SK-N-SH treated with all-trans-retinoic acid at 6 μM for 48 hours (cell line): ENCODE measurements around the gene HIVEP2.

Source experiments
- ARNTL ChIP-seq: fragments of 450-650 bp; formaldehyde crosslinking; IDR thresholded peaks from 2 replicates; pipeline ENCODE4 v1.5.0; 2020; ENCODE audit warnings: low read depth, mild to moderate bottlenecking, moderate library complexity, borderline replicate concordance
- BACH2 ChIP-seq: fragments of 250-450 bp; sonication (Bioruptor Pico); IDR thresholded peaks from 2 replicates; pipeline ENCODE4 v1.9.0; 2021; ENCODE audit warnings: mild to moderate bottlenecking, borderline replicate concordance
- GLIS3 ChIP-seq: fragments of 250-450 bp; sonication (Bioruptor Pico); IDR thresholded peaks from 2 replicates; pipeline ENCODE4 v1.5.0; 2020; ENCODE audit warnings: mild to moderate bottlenecking, moderate library complexity
- ISL1 ChIP-seq: fragments of 250-450 bp; sonication (Bioruptor Pico); IDR thresholded peaks from 2 replicates; pipeline ENCODE4 v2.1.2; 2022; ENCODE audit warnings: mild to moderate bottlenecking, moderate library complexity
- OSR1 ChIP-seq: fragments of 250-450 bp; sonication (Bioruptor Pico); IDR thresholded peaks from 2 replicates; pipeline ENCODE4 v1.8.0; 2022; ENCODE audit warnings: moderate library complexity, mild to moderate bottlenecking, inconsistent platforms
- TOX ChIP-seq: fragments of 250-450 bp; sonication (Bioruptor Pico); IDR thresholded peaks from 2 replicates; pipeline ENCODE4 v1.8.0; 2021; ENCODE audit warnings: mild to moderate bottlenecking, moderate library complexity, borderline replicate concordance
- ZC3H10 ChIP-seq: fragments of 250-450 bp; sonication (Bioruptor Pico); IDR thresholded peaks from 2 replicates; pipeline ENCODE4 v1.5.1; 2021; ENCODE audit warnings: mild to moderate bottlenecking, moderate library complexity
- ZFP3 ChIP-seq: fragments of 250-450 bp; sonication (Bioruptor Pico); IDR thresholded peaks from 2 replicates; pipeline ENCODE4 v1.5.0; 2020; ENCODE audit warnings: mild to moderate bottlenecking, moderate library complexity
- ZNF565 ChIP-seq: fragments of 450-650 bp; formaldehyde crosslinking; conservative IDR thresholded peaks from 2 replicates; pipeline ENCODE4 v1.5.0; 2020; ENCODE audit warnings: low read depth, mild to moderate bottlenecking, moderate library complexity
- ZNF70 ChIP-seq: fragments of 450-650 bp; formaldehyde crosslinking; IDR thresholded peaks from 2 replicates; pipeline ENCODE4 v1.5.0; 2020; ENCODE audit warnings: mild to moderate bottlenecking, moderate library complexity
- TF ChIP-seq, protein P1 (sequence below): fragments of 250-450 bp; sonication (Bioruptor Pico); IDR thresholded peaks from 2 replicates; pipeline ENCODE4 v1.5.1; 2020; ENCODE audit warnings: low read depth, mild to moderate bottlenecking, moderate library complexity
- TF ChIP-seq, protein P2 (sequence below): fragments of 250-450 bp; sonication (Bioruptor Pico); IDR thresholded peaks from 2 replicates; pipeline ENCODE4 v1.8.0; 2020; ENCODE audit warnings: mild to moderate bottlenecking, moderate library complexity, borderline replicate concordance
- TF ChIP-seq, protein P3 (sequence below): fragments of 250-450 bp; sonication (Bioruptor Pico); IDR thresholded peaks from 2 replicates; pipeline ENCODE4 v1.5.1; 2021; ENCODE audit warnings: mild to moderate bottlenecking, moderate library complexity

DNA sequence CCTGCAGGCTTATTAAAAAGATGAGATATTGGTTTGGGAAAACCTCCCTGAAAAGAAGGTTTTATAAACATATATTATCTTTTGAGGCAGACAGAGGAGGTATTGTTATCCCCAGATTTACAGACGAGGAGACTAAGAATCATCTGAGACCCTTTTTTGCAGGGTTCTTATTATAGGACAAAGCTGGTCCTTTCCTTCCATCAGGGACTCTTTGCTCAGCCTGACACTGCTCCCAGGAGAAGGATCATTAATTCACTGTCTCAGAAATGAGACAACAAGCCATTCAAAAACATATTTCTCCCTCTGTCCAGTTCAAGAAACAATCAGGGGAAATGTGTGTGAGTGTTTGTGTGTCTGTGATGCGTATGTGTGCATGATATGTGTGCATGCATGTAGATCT is 33.5 kb downstream of the HIVEP2 start:
- TF ChIP-seq ARNTL (CRISPR knock-in tag) (no peak), BACH2 (no peak), GLIS3 (CRISPR knock-in tag) (no peak), OSR1 (CRISPR knock-in tag) (no peak), ZNF565 (CRISPR knock-in tag) (no peak), ISL1 (no peak), TOX (CRISPR knock-in tag) (no peak), ZFP3 (CRISPR knock-in tag) (no peak), ZNF70 (CRISPR knock-in tag) (no peak), ZC3H10 (CRISPR knock-in tag) (no peak)
- TF ChIP-seq, protein P1, sequence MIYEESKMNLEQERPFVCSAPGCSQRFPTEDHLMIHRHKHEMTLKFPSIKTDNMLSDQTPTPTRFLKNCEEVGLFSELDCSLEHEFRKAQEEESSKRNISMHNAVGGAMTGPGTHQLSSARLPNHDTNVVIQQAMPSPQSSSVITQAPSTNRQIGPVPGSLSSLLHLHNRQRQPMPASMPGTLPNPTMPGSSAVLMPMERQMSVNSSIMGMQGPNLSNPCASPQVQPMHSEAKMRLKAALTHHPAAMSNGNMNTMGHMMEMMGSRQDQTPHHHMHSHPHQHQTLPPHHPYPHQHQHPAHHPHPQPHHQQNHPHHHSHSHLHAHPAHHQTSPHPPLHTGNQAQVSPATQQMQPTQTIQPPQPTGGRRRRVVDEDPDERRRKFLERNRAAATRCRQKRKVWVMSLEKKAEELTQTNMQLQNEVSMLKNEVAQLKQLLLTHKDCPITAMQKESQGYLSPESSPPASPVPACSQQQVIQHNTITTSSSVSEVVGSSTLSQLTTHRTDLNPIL (CRISPR knock-in tag), result no peak
- TF ChIP-seq, protein P2, sequence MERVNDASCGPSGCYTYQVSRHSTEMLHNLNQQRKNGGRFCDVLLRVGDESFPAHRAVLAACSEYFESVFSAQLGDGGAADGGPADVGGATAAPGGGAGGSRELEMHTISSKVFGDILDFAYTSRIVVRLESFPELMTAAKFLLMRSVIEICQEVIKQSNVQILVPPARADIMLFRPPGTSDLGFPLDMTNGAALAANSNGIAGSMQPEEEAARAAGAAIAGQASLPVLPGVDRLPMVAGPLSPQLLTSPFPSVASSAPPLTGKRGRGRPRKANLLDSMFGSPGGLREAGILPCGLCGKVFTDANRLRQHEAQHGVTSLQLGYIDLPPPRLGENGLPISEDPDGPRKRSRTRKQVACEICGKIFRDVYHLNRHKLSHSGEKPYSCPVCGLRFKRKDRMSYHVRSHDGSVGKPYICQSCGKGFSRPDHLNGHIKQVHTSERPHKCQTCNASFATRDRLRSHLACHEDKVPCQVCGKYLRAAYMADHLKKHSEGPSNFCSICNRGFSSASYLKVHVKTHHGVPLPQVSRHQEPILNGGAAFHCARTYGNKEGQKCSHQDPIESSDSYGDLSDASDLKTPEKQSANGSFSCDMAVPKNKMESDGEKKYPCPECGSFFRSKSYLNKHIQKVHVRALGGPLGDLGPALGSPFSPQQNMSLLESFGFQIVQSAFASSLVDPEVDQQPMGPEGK, result no peak
- TF ChIP-seq, protein P3, sequence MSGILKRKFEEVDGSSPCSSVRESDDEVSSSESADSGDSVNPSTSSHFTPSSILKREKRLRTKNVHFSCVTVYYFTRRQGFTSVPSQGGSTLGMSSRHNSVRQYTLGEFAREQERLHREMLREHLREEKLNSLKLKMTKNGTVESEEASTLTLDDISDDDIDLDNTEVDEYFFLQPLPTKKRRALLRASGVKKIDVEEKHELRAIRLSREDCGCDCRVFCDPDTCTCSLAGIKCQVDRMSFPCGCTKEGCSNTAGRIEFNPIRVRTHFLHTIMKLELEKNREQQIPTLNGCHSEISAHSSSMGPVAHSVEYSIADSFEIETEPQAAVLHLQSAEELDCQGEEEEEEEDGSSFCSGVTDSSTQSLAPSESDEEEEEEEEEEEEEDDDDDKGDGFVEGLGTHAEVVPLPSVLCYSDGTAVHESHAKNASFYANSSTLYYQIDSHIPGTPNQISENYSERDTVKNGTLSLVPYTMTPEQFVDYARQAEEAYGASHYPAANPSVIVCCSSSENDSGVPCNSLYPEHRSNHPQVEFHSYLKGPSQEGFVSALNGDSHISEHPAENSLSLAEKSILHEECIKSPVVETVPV (CRISPR knock-in tag), result no peak
